H1 (cell line): Measurements from ENCODE around the gene TSGA10IP. TPM values are rescaled to one million over a fixed set of nuclear protein-coding genes. Genes with fewer than 3 reads are reported as not detected.
A peak's percentile ranks its signal among the peaks of the same experiment; 100 is the strongest.

Experiments used
- CTCF ChIA-PET: fragments of 300-600 bp; sonication (Branson Sonifier 250); formaldehyde crosslinking; loops from one replicate; lab custom pipeline; 2021; ENCODE audit not compliant: partially characterized antibody; lab: Charles Lee
- POLR2A ChIA-PET: fragments of 300-600 bp; sonication (Branson Sonifier 250); formaldehyde crosslinking; loops from one replicate; lab custom pipeline; 2021; ENCODE audit warnings: inconsistent platforms; ENCODE audit not compliant: partially characterized antibody; lab: Charles Lee
- DNase-seq, 2 experiments: peaks; one replicate each; pipeline versions ENCODE4 v3.0.0 to v3.0.0-alpha.2; 2010 to 2022; ENCODE audit warnings: low spot score in 2 of 2, low read depth in 1 of 2, mixed read lengths in 1 of 2
- FAIRE-seq: peaks from 2 replicates; lab custom pipeline; 2011; peaks lifted over from hg19 to GRCh38; lab: Jason Lieb, UNC
- H2AFZ ChIP-seq: 2 replicates; pipeline ENCODE4 v1.8.1; 2012; ENCODE audit warnings: low read length, inconsistent platforms
- H2AK5ac ChIP-seq: 2 replicates; pipeline ENCODE4 v1.6.1; 2013; ENCODE audit warnings: low read depth, low read length
- H2BK120ac ChIP-seq: replicated peaks from 2 replicates; pipeline ENCODE3; 2013; ENCODE audit warnings: low read depth, low read length, inconsistent platforms
- H2BK12ac ChIP-seq: 2 replicates; pipeline ENCODE4 v1.6.1; 2013; ENCODE audit warnings: low read depth, low read length
- H2BK15ac ChIP-seq: 2 replicates; pipeline ENCODE4 v1.6.1; 2013; ENCODE audit warnings: low read length
- H2BK20ac ChIP-seq: 2 replicates; pipeline ENCODE4 v1.6.1; 2013; ENCODE audit warnings: low read length
- H2BK5ac ChIP-seq: 2 replicates; pipeline ENCODE4 v1.6.1; 2013; ENCODE audit warnings: low read depth, low read length
- H3K14ac ChIP-seq: 2 replicates; pipeline ENCODE4 v1.6.1; 2013; ENCODE audit warnings: inconsistent platforms; ENCODE audit not compliant: insufficient read length
- H3K18ac ChIP-seq: 2 replicates; pipeline ENCODE4 v1.6.1; 2013; ENCODE audit warnings: low read length; ENCODE audit errors: extremely low read depth
- H3K23ac ChIP-seq: 2 replicates; pipeline ENCODE4 v1.6.1; 2013; ENCODE audit warnings: inconsistent platforms; ENCODE audit not compliant: insufficient read length
- H3K23me2 ChIP-seq: 2 replicates; pipeline ENCODE4 v1.6.1; 2013; ENCODE audit warnings: low read depth, low read length
- H3K27ac ChIP-seq: 2 replicates; pipeline ENCODE4 v1.6.1; 2011; ENCODE audit warnings: low read depth, low read length, inconsistent platforms
- H3K27me3 ChIP-seq, 4 experiments: replicated peaks in 1 of 4; 1 replicate in 1 of 4; 2 replicates in 3 of 4; pipeline versions ENCODE4 v1.6.1 to v1.8.1; 2011 to 2013; ENCODE audit warnings: low read length in 3 of 4, mild to moderate bottlenecking in 3 of 4, inconsistent platforms in 2 of 4, mixed read lengths in 2 of 4, moderate library complexity in 1 of 4; ENCODE audit not compliant: control insufficient read depth in 3 of 4, insufficient read depth in 3 of 4; ENCODE audit errors: extremely low read depth in 1 of 4
- H3K36me3 ChIP-seq, 4 experiments: 2 replicates each; pipeline versions ENCODE4 v1.6.1 to v1.8.1; 2011 to 2013; ENCODE audit warnings: mild to moderate bottlenecking in 4 of 4, low read length in 3 of 4, moderate library complexity in 2 of 4, control low read depth in 1 of 4, inconsistent platforms in 1 of 4; ENCODE audit not compliant: insufficient read depth in 4 of 4, control insufficient read depth in 2 of 4
- H3K4ac ChIP-seq: replicated peaks from 2 replicates; pipeline ENCODE3; 2013; ENCODE audit warnings: low read length, low read depth, mixed read lengths, inconsistent platforms; ENCODE audit not compliant: insufficient read length
- H3K4me1 ChIP-seq, 4 experiments: replicated peaks in 1 of 4; 1 replicate in 1 of 4; 2 replicates in 3 of 4; pipeline versions ENCODE4 v1.6.1 to v1.8.1; 2011 to 2013; ENCODE audit warnings: low read length in 3 of 4, inconsistent platforms in 2 of 4, mixed read lengths in 1 of 4; ENCODE audit not compliant: insufficient read depth in 4 of 4, control insufficient read depth in 3 of 4
- H3K4me2 ChIP-seq, 2 experiments: 2 replicates each; pipeline versions ENCODE4 v1.6.1 to v1.8.1; 2011 to 2013; ENCODE audit warnings: low read depth in 2 of 2, low read length in 2 of 2, control low read depth in 1 of 2, inconsistent platforms in 1 of 2, mild to moderate bottlenecking in 1 of 2; ENCODE audit not compliant: insufficient read depth in 1 of 2
- H3K4me3 ChIP-seq, 4 experiments: fragments of 200-600, 300-600 bp in 1 of 4; sonication (generic), shearing (Covaris generic), sonication (Bioruptor Twin) in 1 of 4; 2 replicates each; pipeline versions ENCODE4 v1.5.1 to v1.8.1; 2011 to 2016; ENCODE audit warnings: low read length in 4 of 4, low read depth in 3 of 4, control low read depth in 2 of 4, inconsistent platforms in 2 of 4, mild to moderate bottlenecking in 2 of 4, mixed read lengths in 1 of 4, moderate library complexity in 1 of 4; ENCODE audit not compliant: insufficient read depth in 2 of 4; ENCODE audit errors: extremely low read depth in 1 of 4
- H3K56ac ChIP-seq: replicated peaks from 2 replicates; pipeline ENCODE3; 2013; ENCODE audit warnings: low read depth, mild to moderate bottlenecking, mixed read lengths, low read length, inconsistent platforms; ENCODE audit not compliant: insufficient read length
- H3K79me1 ChIP-seq: 2 replicates; pipeline ENCODE4 v1.6.1; 2013; ENCODE audit warnings: low read depth, low read length, control low read depth
- H3K79me2 ChIP-seq, 2 experiments: 2 replicates each; pipeline versions ENCODE4 v1.6.1 to v1.8.1; 2012 to 2013; ENCODE audit warnings: low read length in 2 of 2, mild to moderate bottlenecking in 2 of 2, inconsistent platforms in 1 of 2; ENCODE audit not compliant: insufficient read depth in 2 of 2, control insufficient read depth in 1 of 2
- H3K9ac ChIP-seq, 4 experiments: replicated peaks in 1 of 4; 1 replicate in 1 of 4; 2 replicates in 3 of 4; pipeline versions ENCODE4 v1.6.1 to v1.8.1; 2011 to 2013; ENCODE audit warnings: low read depth in 3 of 4, low read length in 3 of 4, control low read depth in 2 of 4, mild to moderate bottlenecking in 2 of 4, moderate library complexity in 2 of 4, inconsistent platforms in 1 of 4; ENCODE audit errors: extremely low read depth in 1 of 4
- H3K9me3 ChIP-seq, 2 experiments: 2 replicates each; pipeline versions ENCODE4 v1.6.1 to v1.8.1; 2012 to 2013; ENCODE audit warnings: mild to moderate bottlenecking in 2 of 2, moderate library complexity in 2 of 2, control low read depth in 1 of 2, inconsistent platforms in 1 of 2, low read depth in 1 of 2, low read length in 1 of 2, mixed read lengths in 1 of 2; ENCODE audit not compliant: insufficient read depth in 2 of 2
- H4K20me1 ChIP-seq, 2 experiments: replicated peaks in 1 of 2; 2 replicates each; pipeline versions ENCODE3 to v1.8.1; 2011 to 2013; ENCODE audit warnings: inconsistent platforms in 2 of 2, low read length in 2 of 2, mild to moderate bottlenecking in 1 of 2; ENCODE audit not compliant: insufficient read depth in 2 of 2, control insufficient read depth in 1 of 2
- H4K5ac ChIP-seq: 2 replicates; pipeline ENCODE4 v1.6.1; 2013; ENCODE audit warnings: low read length, low read depth, mixed read lengths, inconsistent platforms; ENCODE audit not compliant: insufficient read length
- H4K8ac ChIP-seq: 2 replicates; pipeline ENCODE4 v1.8.0; 2013; ENCODE audit warnings: mild to moderate bottlenecking, moderate library complexity, low read length, inconsistent platforms; ENCODE audit not compliant: insufficient read depth; ENCODE audit errors: extremely low read depth
- H4K91ac ChIP-seq: replicated peaks from 2 replicates; pipeline ENCODE3; 2013; ENCODE audit warnings: low read length, mixed read lengths, inconsistent platforms; ENCODE audit not compliant: insufficient read length
- EZH2 ChIP-seq: fragments of 200-600 bp; sonication (generic); IDR thresholded peaks from 2 replicates; pipeline ENCODE4 v1.7.1; 2012; ENCODE audit warnings: low read depth, mild to moderate bottlenecking, moderate library complexity, low read length, inconsistent platforms; ENCODE audit not compliant: severe bottlenecking
- KDM4A ChIP-seq: IDR thresholded peaks from one replicate; pipeline ENCODE4 v1.7.1; 2012; ENCODE audit warnings: low read depth, mild to moderate bottlenecking, moderate library complexity, low read length, inconsistent platforms; ENCODE audit not compliant: severe bottlenecking
- POLR2AphosphoS5 ChIP-seq: IDR thresholded peaks from 2 replicates; pipeline ENCODE4 v1.6.1; 2011; ENCODE audit warnings: low read depth, low read length
- POU5F1 ChIP-seq: IDR thresholded peaks from 2 replicates; pipeline ENCODE4 v1.6.1; 2011; ENCODE audit warnings: low read depth, mild to moderate bottlenecking, low read length, moderate library complexity
- USF2 ChIP-seq: IDR thresholded peaks from 2 replicates; pipeline ENCODE4 v1.6.1; 2011; ENCODE audit warnings: low read length, improper control_type of control experiment
- YY1 ChIP-seq: IDR thresholded peaks from 2 replicates; pipeline ENCODE4 v1.6.1; 2011; ENCODE audit warnings: low read depth, mild to moderate bottlenecking, low read length
- WGBS, 2 experiments: shearing (Covaris generic) in 1 of 2; methylation state at CpG; one replicate each; pipeline versions ENCODE4 v1.1.6 to v1.1.7; 2013 to 2015; ENCODE audit warnings: low lambda C conversion rate in 2 of 2, mixed read lengths in 2 of 2, inconsistent platforms in 1 of 2, low coverage in 1 of 2, missing lambda C conversion rate in 1 of 2; ENCODE audit not compliant: insufficient replicate concordance in 2 of 2, insufficient coverage in 1 of 2, insufficient read length in 1 of 2; ENCODE audit errors: extremely low coverage in 1 of 2, missing lambda C conversion rate in 1 of 2; 5-methylcytosine and 5-hydroxymethylcytosine counted together
- long read RNA-seq, 2 experiments: library from RNA in 1 of 2; library from capped mRNA in 1 of 2; stranded (forward); transcript quantifications; one replicate each; pipeline ENCODE4 v2.0.0, GENCODE V29; 2021; ENCODE audit warnings: inconsistent platforms in 1 of 2
- polyA minus RNA-seq, 3 experiments: library from RNA; depleted of rRNA, polyadenylated mRNA; stranded (reverse); fragments of >200 nt; gene quantifications; 1 replicate in 2 of 3; 2 replicates in 1 of 3; pipeline ENCODE4 v1.2.3, GENCODE V29; 2011
- polyA plus RNA-seq, 7 experiments: library from polyadenylated mRNA; depleted of rRNA in 3 of 7; stranded (reverse) in 5 of 7; unstranded in 2 of 7; fragments of >200 nt in 5 of 7; fragments of 200-250 nt in 2 of 7; gene quantifications; 1 replicate in 5 of 7; 2 replicates in 1 of 7; 4 replicates in 1 of 7; pipeline versions ENCODE4 v1.2.1 to v1.2.3, GENCODE V29; 2011 to 2013; ENCODE audit warnings: missing spikeins in 2 of 7, mixed read lengths in 2 of 7
- total RNA-seq: library from RNA; stranded (reverse); fragmentation: NEBNext Ultra II Directional; extraction: Animal tissue kit (Norgen Biotek cat#: 25700); gene quantifications from 2 replicates; pipeline ENCODE4 v1.2.1, GENCODE V29; 2021

Gene TSGA10IP
- total RNA-seq (1.3 and 1.9 TPM in 2 replicates), polyA plus RNA-seq (2011; rRNA removed) (6.0 and 8.2 TPM in 2 replicates), polyA minus RNA-seq (2011; rRNA and poly(A)+ RNA removed) (3.3 and 4.6 TPM in 2 replicates)
- polyA plus RNA-seq (2011; cell fraction: cytosol; rRNA removed) = 13.0 TPM
- 19.6 TPM for polyA plus RNA-seq (2011; cell fraction: nucleus; rRNA removed)
- 3.0 to 7.3 TPM (median 5.3 TPM) in 4 replicates for polyA plus RNA-seq (2012, experiment 1 of 2)
- 1.6 TPM for polyA plus RNA-seq (2012, experiment 2 of 2)
- 0.93 TPM for polyA plus RNA-seq (2013, experiment 1 of 2)
- polyA plus RNA-seq (2013, experiment 2 of 2) = 0.61 TPM
- polyA minus RNA-seq (2011; cell fraction: cytosol; rRNA and poly(A)+ RNA removed) = 4.3 TPM
- 6.5 TPM for polyA minus RNA-seq (2011; cell fraction: nucleus; rRNA and poly(A)+ RNA removed)
- long read RNA-seq, experiment 1 = 0 reads
- long read RNA-seq, experiment 2 = 0 reads

DNA sequence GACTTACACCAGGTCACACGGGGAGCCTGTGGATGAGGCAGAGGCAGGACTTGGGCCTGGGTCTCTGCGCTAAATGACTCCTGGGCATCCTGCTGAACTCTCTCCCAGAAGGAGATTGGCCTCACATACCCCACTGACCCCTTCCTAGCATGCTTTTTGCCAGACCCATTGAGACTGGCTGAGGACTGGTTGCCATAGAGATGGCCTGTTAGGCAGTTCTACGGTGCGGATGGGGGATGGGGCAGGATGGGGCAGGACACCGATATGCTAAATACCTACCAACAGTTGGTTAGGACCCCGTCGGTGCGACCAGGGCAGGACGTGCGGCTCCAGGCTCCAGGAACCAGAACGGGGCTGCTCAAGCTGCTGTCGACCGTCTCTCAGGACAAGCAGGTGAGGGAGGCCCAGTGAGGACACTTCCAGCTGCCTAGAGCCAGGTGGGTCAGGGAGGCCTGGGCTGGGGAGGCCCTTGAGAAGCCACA lies at the start of gene TSGA10IP:
TSGA10IP (plus strand) TSS at position 51 of the 482 bp plus-strand sequence; CDS start at position 247, 196 bp downstream.
- DNase-seq (peak; percentile 33 to 73), FAIRE-seq (peak; percentile 42)
- Histone ChIP-seq H4K91ac (peak within 1 kb of the TSS; percentile 97), H3K23me2 (peaks cover 3% of the 10 kb centered on the region; the same call in 1 of the 2 replicates), H3K18ac (peak within 1 kb of the TSS; percentile 91), H2BK20ac (peak within 1 kb of the TSS; percentile 82; the same call in 1 of the 2 replicates), H4K8ac (peak within 1 kb of the TSS; percentile 95), H3K4ac (peak within 1 kb of the TSS; percentile 57), H2BK12ac (peak within 1 kb of the TSS; percentile 94), H3K56ac (no peak within 1 kb of the TSS), H2BK15ac (no peak within 1 kb of the TSS; the same call in 1 of the 2 replicates), H2AK5ac (peak within 1 kb of the TSS; percentile 55; the same call in 1 of the 2 replicates), H3K9me3 (no peaks in the 10 kb centered on the region), H3K14ac (no peak within 1 kb of the TSS), H2BK120ac (peak within 1 kb of the TSS; percentile 92), H3K4me1 (peaks cover 3 to 25% (median 15%) of the 10 kb centered on the region in 4 experiments), H3K9ac (peak within 1 kb of the TSS in 3 of 4 experiments; percentile 13 to 60 (median 27); a peak in 5 of 7 replicates), H3K79me1 (no peaks in the 10 kb centered on the region), H2BK5ac (peak within 1 kb of the TSS; percentile 62), H3K4me2 (peak within 1 kb of the TSS; percentile 56 to 77), H3K23ac (no peak within 1 kb of the TSS), H3K4me3 (peak within 1 kb of the TSS; percentile 3 to 54 (median 30); a peak in 7 of 8 replicates), H2AFZ (peak within 1 kb of the TSS; percentile 15; the same call in 1 of the 2 replicates), H3K36me3 (no peaks in the 10 kb centered on the region), H3K27me3 (no peaks in the 10 kb centered on the region), H4K20me1 (no peaks in the 10 kb centered on the region), H3K27ac (peak within 1 kb of the TSS; percentile 80), H4K5ac (peak within 1 kb of the TSS; percentile 67), H3K79me2 (no peaks in the 10 kb centered on the region)
- WGBS, 2 experiments = 50% methylated on average over 13 of the region's 13 CpGs; no CpG with 5 or more reads in 1 of the 2 experiments
- POLR2A ChIA-PET = interaction anchor here (0.6 to 2.8 kb wide), 9 partner anchors 8 to 87 kb away, joined by 3 to 13 read pairs (median 4); partner anchors contain the start of genes CCDC85B and CFL1
- CTCF ChIA-PET = interaction anchor here (1.0 to 3.9 kb wide), 5 partner anchors 12 to 58 kb away, joined by 3 to 16 read pairs (median 6); partner anchors contain the start of gene FIBP
- TF ChIP-seq YY1 (no peak), POLR2AphosphoS5 (peak; percentile 64; the same call in 1 of the 2 replicates), EZH2 (no peak), USF2 (0 out of 2 replicates have a peak, but pooled peaks have one; percentile 1), KDM4A (peak; percentile 17), POU5F1 (no peak)
